ENCODE data around the gene ZC3H13.

DNA sequence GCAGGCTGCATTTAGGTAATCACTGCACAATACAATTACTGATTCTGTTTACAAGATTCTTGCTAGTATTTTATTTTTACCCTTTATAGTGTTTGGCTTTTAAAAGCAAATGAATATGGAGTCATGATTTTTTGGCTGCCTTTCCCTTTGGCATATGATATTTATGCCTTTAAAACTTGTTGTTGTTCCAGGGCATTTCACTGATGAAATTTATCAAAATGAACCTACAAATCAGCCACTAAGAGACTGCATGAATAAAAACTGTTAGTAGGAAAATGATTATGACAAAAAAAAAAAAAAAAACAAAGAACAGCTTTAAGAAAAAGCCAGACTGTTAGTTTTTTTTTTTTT, 49.7 kb upstream of the ZC3H13 start:
- TF ChIP-seq, protein P1, sequence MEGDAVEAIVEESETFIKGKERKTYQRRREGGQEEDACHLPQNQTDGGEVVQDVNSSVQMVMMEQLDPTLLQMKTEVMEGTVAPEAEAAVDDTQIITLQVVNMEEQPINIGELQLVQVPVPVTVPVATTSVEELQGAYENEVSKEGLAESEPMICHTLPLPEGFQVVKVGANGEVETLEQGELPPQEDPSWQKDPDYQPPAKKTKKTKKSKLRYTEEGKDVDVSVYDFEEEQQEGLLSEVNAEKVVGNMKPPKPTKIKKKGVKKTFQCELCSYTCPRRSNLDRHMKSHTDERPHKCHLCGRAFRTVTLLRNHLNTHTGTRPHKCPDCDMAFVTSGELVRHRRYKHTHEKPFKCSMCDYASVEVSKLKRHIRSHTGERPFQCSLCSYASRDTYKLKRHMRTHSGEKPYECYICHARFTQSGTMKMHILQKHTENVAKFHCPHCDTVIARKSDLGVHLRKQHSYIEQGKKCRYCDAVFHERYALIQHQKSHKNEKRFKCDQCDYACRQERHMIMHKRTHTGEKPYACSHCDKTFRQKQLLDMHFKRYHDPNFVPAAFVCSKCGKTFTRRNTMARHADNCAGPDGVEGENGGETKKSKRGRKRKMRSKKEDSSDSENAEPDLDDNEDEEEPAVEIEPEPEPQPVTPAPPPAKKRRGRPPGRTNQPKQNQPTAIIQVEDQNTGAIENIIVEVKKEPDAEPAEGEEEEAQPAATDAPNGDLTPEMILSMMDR (IDR thresholded peaks at IDR 0.05 in 2 of 3, conservative IDR thresholded peaks at IDR 0.05 in 1 of 3; ENCODE audit: control insufficient read depth in 2 of 3, extremely low read depth in 1 of 3, insufficient read depth in 1 of 3, low read depth in 3 of 3, low read length in 3 of 3), result no peak
- TF ChIP-seq FOS (IDR thresholded peaks at IDR 0.05; ENCODE audit: borderline replicate concordance, extremely low read depth, insufficient read length) (no peak), SUZ12 (IDR thresholded peaks at IDR 0.05; ENCODE audit: unreplicated experiment) (no peak)
- TF ChIP-seq, protein P2, sequence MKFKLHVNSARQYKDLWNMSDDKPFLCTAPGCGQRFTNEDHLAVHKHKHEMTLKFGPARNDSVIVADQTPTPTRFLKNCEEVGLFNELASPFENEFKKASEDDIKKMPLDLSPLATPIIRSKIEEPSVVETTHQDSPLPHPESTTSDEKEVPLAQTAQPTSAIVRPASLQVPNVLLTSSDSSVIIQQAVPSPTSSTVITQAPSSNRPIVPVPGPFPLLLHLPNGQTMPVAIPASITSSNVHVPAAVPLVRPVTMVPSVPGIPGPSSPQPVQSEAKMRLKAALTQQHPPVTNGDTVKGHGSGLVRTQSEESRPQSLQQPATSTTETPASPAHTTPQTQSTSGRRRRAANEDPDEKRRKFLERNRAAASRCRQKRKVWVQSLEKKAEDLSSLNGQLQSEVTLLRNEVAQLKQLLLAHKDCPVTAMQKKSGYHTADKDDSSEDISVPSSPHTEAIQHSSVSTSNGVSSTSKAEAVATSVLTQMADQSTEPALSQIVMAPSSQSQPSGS (IDR thresholded peaks at IDR 0.05; ENCODE audit: low read length), result no peak
